HG03103 (cell line): ENCODE data around the gene C1QTNF1.

Source experiments
- ATAC-seq: cut with Tn5 transposase; IDR thresholded peaks from one replicate; pipeline ENCODE4 v1.9.1; 2021; ENCODE audit warnings: low read depth; ENCODE audit not compliant: unreplicated experiment

The C1QTNF1 gene

DNA sequence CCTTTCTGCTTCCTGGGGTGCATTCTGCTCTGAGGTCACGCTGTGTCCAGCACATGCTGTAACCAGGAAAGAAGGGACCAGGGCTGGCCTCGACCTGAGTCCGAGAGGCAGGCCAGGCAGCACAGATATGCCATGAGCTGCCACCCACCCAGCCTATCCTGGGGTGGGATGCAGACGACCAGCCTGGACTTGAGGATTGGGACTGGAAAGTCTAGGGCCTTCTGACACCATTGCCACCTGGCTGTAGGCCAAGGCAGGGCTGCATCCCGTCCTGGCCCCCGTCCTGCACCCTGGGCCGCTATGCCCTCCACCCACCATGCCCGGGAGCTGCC is 65.0 kb downstream of the C1QTNF1 start:
- no peak for ATAC-seq

DNA sequence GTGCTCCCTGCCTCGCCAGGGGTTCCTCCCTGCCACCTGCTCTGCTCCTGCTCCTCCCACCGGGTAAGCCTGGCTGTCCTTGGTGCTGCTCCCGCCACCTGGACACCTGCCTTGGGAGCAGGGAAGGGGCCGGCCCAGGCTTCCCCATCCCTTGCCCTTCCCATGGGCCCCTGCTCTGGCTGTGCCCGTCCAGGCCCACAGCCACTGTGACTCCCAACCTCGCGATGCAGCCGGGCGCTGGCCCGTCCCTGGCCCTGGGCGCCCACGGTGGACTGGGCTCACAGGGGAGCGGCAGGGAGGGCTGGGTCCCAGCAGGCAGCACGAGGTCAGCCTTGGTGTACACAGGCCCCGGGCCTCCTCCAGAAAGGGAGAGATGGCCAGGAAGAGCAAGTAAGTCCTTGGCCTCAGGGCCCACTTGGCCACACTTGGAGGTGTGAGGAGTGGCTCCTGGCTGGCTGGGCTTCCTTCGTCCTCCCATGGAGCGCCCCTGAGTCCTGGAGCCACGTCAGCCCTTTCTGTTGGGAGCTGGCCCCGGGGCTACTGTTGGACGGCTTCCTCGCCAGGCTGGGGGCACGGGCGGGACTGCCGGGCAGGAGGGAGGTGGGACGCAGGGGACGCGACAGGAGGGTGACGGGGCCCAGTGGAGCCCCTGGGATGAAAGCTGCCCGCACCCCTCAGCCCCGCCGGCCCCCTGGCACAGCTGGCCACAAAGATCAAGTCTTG is 65.9 kb downstream of the C1QTNF1 start:
- no peak for ATAC-seq

DNA sequence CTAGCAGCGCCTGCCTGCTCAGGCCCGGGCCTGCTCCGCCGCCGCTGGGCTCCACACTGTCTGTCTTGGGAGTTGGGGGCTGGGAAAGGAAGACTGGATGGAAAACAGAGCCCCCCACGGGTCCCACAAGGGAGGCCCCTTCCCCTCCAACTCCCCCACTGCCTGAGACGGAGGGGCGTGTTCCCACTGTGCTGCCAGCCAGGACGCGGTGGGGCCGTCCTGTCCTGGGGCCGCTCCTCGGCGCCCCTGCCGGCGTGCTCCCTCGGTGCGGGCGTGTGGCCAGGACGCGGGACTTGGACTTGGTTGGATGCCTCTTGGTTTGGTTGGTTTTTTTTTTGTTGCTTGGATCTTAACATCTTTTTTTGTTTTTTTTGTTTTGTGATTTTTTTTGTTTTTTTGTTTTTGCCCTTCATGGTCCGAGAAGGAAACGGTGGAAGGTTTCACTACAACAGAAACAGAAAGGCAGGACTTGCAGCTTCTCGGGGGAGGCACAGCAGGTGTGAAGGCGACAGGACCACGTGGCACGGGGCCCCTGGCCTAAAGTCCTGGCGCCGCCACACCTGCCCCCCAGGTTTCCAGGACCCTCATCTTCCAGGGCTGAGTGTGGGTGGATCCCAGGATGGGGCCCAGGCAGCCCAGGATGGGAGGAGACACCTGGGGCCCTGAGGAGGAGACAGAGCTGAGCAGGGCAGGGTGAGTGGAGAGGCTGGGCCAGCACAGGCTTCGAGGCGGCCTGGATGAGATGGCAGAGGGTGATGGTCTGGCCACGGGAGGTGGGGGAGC is 66.7 kb downstream of the C1QTNF1 start:
- no peak for ATAC-seq

GRCh38 chr17:79091226-79091670 is 67.3 kb downstream of the C1QTNF1 start:
- no peak for ATAC-seq

DNA sequence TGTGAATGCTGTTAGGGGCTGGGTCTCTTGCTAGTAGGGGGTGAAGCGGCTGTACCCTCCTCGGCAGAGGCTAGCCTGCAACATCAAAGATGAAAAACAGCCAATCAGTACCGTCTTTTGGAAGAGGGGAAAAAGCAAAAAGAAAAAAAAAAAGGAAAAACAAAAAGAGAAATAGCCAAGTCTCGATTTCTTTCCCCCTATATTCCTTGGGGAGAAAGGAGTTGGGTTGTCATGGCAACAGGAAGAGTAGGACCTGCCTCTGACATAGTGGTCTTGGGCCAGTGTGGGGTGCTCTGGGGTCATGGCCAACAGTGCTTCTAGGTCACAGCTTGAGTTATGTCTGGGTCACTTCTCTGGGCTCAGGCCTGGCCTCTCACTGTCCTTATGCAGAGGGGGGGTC is 68.6 kb downstream of the C1QTNF1 start:
- ATAC-seq: no peak

GRCh38 chr17:79093270-79093669 is 69.3 kb downstream of the C1QTNF1 start:
- ATAC-seq: no peak

- no peak for ATAC-seq
Observed at GRCh38 chr17:79094261-79094660, 70.3 kb downstream of the C1QTNF1 start.

GRCh38 chr17:79095345-79096055 is 71.5 kb downstream of the C1QTNF1 start:
- ATAC-seq: no peak

- ATAC-seq: no peak
Observed at GRCh38 chr17:79096477-79096876, 72.5 kb downstream of the C1QTNF1 start.

GRCh38 chr17:79097226-79098055 is 73.5 kb downstream of the C1QTNF1 start:
- ATAC-seq: no peak

DNA sequence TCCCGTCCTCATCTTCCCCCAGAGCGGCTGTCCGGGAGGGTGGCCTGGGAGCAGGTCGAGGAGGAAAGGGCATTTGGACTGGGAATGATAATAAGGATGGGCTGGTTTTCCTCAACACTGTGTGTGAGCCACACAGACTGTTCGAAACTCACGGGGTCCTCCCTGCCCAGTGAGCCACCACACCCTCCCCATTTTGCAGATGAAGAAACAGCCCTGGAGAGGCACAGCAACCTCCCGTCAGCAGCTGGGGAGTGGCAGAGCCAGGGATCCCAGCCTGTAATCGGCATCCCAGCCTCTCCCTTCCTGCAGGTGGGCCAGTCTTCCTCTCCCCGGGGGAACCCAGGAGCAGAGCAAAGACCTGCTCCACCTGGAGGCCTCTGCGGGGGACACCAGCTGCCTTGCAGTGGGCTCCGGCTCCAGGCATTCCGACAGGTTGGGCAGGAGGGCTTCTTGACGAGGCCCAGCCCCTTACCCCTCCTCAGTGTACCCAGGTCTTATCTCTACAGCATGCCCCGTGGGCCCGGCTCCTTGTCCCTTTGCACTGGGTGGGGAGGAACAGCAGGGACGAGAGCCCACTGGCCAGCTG is 74.4 kb downstream of the C1QTNF1 start:
- ATAC-seq: no peak
